GM19395 (cell line): ENCODE data around the gene TRIM41.
"Not testable (repeated sequence)": the region's sequence is repeated elsewhere in the genome, so short reads cannot be mapped to it uniquely, and the experiment has no call there.

Experiments
- ATAC-seq: cut with Tn5 transposase; IDR thresholded peaks from one replicate; pipeline ENCODE4 v1.9.1; 2021; ENCODE audit warnings: mild to moderate bottlenecking, moderate library complexity; ENCODE audit not compliant: unreplicated experiment

TRIM41 gene

DNA sequence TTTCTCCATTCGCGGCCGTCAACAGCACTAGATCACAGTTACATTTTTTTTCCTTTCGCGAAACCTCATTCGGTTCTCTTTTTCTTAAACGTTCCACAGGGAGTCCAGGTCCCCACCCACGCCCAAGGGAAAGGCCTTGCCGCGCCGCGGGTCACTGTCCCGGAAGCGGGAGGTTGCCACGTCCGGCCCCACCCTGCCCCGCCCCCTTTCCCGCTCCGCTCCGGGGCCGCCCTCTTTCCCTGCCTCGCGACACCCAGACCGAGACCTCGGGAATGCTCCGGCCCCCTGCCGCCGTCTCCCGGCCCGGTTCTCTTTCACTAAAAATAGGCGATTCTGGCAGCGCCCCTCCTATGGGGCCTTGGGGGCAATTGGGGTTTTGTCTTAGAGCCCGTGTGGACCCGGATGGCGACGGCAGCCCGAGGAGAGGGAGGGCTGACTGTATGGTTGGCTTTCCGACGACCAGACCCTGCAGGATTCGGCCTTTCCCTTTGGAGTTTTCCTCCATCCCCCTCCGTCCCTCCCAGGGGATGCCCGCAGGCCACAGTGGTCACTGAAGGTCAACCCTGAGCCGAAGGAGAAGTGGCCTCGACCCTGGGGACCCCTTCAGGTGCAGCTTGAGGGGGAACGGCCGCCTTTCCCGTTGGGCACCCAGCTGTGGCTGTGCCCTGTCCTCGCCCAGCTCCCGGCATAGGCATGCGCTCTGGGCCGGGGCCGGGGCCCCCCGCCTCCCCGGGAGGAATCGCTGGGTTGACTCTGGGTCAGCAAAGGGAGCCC, 23.4 kb downstream of the TRIM41 start:
- peak; percentile 45 for ATAC-seq

DNA sequence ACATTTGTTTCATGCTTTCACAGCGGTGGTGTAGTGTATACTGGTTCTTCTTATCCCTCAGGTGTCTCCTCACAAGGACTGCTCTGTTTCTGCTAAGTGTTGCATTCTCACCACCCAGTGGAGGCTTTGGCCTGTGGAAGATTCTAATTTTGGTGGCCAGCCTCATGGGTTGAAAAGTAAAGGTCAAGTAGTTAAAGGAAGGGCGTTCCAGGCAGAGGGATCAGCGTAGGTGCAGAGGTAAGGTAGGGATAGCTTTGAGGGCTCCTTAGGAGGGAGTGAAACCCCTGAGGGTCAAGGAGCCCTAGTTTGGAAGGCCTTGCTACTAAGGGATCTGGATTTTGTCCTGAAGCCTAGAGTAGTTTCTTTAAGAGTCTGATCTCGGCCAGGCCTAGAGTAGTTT, 25.2 kb downstream of the TRIM41 start:
- ATAC-seq = no peak

DNA sequence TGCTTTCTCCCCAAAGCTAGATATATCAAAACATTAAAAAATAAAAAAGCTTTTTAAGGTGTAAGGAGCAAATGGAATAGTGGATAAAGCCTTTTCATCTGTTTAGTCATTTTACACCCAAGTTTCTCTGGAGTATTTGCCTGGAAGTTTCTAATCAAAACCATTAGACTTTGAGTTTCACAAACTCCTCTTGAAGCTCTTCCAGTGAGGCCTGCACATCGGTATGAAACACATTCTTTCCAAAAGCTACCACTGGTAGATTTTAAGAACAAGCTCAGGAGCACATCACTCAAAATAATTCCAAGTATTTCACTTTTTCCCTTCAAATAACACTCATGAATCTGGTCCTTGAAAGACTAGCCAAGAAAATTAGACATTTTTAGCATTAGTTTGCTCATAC, 32.2 kb downstream of the TRIM41 start:
- no peak for ATAC-seq

GRCh38 chr5:181255836-181256578, 32.9 kb downstream of the TRIM41 start:
- no peak for ATAC-seq

GRCh38 chr5:181258576-181258975, 35.5 kb downstream of the TRIM41 start:
- ATAC-seq = no peak

DNA sequence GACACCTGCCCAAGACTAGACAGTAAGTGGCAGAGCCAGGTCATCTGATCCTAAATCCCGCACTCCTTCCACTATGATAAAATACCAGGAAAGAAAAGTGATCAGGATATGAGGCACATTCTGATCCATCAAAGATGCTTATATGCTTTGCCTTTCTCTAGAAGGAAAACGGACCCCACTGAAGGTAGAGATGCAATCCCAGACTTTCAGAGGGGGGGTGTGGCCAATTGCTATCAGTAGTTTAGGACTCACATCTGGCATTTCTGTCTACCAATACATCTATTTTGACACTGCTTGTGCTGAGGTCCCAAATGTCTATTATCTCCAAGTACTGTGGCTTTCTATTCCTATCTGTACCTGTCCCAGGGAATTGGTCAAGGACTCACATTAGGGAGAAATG, 36.2 kb downstream of the TRIM41 start:
- no peak for ATAC-seq

DNA sequence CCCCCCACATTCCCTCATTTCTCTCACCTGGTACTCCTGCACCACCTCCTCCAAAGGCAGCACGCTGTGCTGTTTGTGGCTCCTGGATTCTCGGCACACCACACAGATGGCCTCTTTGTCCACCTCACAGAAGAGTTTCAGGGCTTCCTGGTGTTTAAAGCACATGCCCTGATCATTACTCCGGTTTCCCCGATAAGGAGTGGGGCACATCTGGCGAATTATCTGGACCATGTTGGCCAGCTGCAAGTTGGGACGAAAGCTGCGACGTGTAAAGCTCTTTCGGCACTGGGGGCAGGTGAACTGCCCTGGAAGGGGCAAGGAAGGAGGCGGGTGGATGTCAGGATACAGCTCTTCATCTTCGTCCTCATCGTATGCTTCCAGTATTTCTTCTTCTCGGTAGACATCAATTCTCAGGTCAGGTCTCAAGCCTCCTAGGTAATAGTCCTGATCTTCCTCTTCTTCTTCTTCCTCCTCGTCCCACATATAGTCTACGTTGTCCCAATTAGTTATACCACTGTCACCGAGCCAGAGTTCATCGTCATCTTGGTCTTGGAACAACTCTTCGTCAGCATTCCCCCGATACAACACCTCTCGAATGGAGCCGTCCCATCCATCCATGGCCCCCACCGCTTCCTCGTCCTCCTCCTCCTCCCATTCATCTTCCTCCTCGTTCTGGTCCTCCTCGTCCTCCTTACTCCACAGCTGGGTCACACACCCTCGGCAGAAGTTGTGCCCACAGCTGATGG, 37.1 kb downstream of the TRIM41 start:
- no peak for ATAC-seq

- ATAC-seq = peak; percentile 77
Measured at GRCh38 chr5:181260720-181261319, 37.7 kb downstream of the TRIM41 start, which contains the start of gene TRIM52. TRIM52 (minus strand) TSS chr5:181261143; CDS start chr5:181260813, 330 bp downstream.

GRCh38 chr5:181261320-181262049, 38.4 kb downstream of the TRIM41 start:
- ATAC-seq = peak; percentile 65

DNA sequence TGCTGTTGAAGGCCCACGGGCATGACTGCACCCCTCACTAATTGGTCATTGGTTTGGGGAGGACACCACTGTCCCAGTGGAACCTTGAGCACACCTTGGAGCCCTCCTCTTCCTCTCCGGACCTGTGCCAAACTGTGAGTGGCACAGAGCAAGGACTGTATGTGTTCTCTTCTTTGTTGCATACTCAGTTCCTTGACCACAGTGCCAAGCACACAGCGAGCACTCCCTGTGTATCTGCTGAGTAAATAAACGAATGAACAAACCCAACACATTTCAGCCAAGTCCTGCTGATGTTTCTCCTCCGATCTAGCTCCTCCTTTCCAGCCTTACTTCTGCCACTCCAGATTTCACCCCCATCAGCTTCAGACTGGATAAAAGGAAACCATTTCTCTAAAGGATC, 40.6 kb downstream of the TRIM41 start:
- ATAC-seq = no peak

- ATAC-seq = no peak
Measured at GRCh38 chr5:181265092-181265671, 42.1 kb downstream of the TRIM41 start.

- ATAC-seq = not testable (repeated sequence)
Measured at GRCh38 chr5:181267291-181267904, 44.3 kb downstream of the TRIM41 start.

- ATAC-seq = not testable (repeated sequence)
Measured at GRCh38 chr5:181267907-181268306, 44.8 kb downstream of the TRIM41 start.

- ATAC-seq = no peak
Measured at GRCh38 chr5:181271081-181271480, 48.0 kb downstream of the TRIM41 start.

- not testable (repeated sequence) for ATAC-seq
Measured at GRCh38 chr5:181273433-181273744, 50.3 kb downstream of the TRIM41 start.

- no peak for ATAC-seq
Measured at GRCh38 chr5:181280251-181280762, 57.2 kb downstream of the TRIM41 start.

DNA sequence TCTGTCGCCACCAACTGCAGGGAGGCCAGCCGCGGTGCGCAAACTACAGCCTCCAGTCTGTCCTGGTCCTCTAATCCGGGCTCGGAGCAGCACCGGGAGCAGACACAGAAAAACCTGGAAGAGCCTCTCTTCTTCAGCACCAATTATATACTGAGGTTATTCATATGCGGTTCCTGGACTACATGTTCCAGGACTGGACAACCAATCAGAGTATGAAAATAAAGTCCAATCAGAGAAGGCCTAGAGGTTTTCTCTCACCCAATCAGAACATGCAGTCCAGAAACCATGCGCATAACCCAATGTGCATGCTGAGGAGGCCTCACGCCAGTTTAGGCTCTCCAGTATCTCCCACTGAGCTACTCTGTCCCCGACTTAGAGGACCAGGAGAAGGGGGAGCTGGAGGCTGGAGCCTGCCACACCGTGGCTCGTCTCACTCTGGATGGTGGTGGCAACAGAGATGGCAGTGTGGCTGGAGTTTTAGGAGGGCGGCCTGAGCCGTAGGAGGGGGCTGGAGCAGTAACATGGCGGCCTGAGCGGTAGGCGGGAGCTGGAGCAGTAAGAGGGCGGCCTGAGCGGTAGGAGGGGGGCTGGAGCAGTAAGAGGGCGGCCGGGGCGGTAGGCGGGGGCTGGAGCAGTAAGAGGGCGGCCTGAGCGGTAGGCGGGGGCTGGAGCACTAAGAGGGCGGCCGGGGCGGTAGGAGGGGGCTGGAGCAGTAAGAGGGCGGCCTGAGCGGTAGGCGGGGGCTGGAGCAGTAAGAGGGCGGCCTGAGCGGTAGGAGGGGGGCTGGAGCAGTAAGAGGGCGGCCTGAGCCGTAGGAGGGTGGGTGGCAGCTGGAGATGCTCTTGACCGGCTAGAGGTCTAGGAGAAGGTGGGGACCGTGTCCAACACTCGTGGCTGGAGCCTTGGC, 58.2 kb downstream of the TRIM41 start:
- ATAC-seq = no peak

- ATAC-seq = no peak
Measured at GRCh38 chr5:181281984-181282316, 58.9 kb downstream of the TRIM41 start.

DNA sequence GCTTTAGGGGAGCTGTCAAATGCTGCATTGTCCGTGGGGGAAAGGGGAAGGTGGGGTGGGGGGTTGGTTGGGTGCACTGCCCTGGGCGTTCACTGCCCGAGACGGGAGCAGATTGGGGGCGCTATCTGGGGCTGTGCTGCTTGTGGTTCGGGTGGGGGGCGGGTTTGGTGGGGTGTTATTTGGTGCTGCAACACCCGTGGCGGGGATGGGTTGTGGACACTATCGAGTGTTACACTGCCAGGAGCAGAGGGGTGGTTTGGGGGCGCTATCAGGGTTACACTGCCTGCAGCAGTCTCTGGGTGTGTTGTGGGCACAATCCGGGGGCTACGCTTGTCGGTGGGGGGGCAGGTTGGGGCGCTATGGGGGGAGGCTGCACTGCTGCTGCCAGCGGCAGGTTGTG, 59.3 kb downstream of the TRIM41 start:
- not testable (repeated sequence) for ATAC-seq
